H1 (cell line): Measurements from ENCODE around the gene PAK5.

ENCODE experiments used
- EP300 ChIP-seq, 2 experiments: IDR thresholded peaks; 1 replicate in 1 of 2; 2 replicates in 1 of 2; pipeline ENCODE4 v1.6.1; 2011 to 2012; ENCODE audit warnings: low read depth in 2 of 2, low read length in 2 of 2, mild to moderate bottlenecking in 2 of 2, borderline replicate concordance in 1 of 2, inconsistent platforms in 1 of 2, moderate library complexity in 1 of 2
- EZH2 ChIP-seq: fragments of 200-600 bp; sonication (generic); IDR thresholded peaks from 2 replicates; pipeline ENCODE4 v1.7.1; 2012; ENCODE audit warnings: low read depth, mild to moderate bottlenecking, moderate library complexity, low read length, inconsistent platforms; ENCODE audit not compliant: severe bottlenecking
- HDAC2 ChIP-seq, 2 experiments: fragments of 300-600 bp in 1 of 2; sonication (generic) in 1 of 2; IDR thresholded peaks; 2 replicates each; pipeline ENCODE4 v1.6.1; 2011 to 2012; ENCODE audit warnings: low read depth in 2 of 2, low read length in 2 of 2, mild to moderate bottlenecking in 2 of 2, moderate library complexity in 2 of 2, borderline replicate concordance in 1 of 2, inconsistent platforms in 1 of 2
- RFX5 ChIP-seq: IDR thresholded peaks from 2 replicates; pipeline ENCODE4 v1.6.1; 2011; ENCODE audit warnings: low read depth, low read length, improper control_type of control experiment, borderline replicate concordance
- TAF1 ChIP-seq: IDR thresholded peaks from 2 replicates; pipeline ENCODE4 v1.6.1; 2011; ENCODE audit warnings: mild to moderate bottlenecking, low read depth, low read length
- TEAD4 ChIP-seq: IDR thresholded peaks from 2 replicates; pipeline ENCODE4 v1.6.1; 2012; ENCODE audit warnings: low read depth, low read length, inconsistent platforms, mixed read lengths
- ZNF274 ChIP-seq: IDR thresholded peaks from 2 replicates; pipeline ENCODE4 v1.7.0; 2012; ENCODE audit warnings: low read length, borderline replicate concordance; ENCODE audit errors: extremely low read depth

DNA sequence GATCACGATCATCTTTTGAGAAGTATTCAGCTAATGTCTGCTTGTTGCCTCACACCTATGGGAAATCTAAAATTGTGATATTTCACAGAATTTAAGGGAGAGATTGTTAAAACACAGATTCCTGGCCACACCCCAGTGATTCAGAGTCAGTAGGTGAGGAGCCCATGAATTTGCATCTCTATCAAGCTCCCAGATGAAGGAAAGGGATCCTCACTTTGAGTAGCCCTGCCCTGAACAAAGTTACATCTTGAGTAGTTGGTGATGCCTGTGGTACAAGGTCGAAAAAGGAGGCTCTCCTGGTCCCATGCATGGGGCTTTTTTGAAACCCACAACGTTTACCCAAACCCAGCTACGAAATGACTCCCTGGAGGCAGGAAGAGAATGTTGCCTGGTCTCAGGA lies 79.5 kb downstream of the PAK5 start:
- TF ChIP-seq ZNF274 (no peak), HDAC2 (IDR thresholded peaks at IDR 0.05; ENCODE audit: borderline replicate concordance in 1 of 2, low read depth in 2 of 2, low read length in 2 of 2) (no peak), EZH2 (no peak), RFX5 (no peak), TEAD4 (no peak), TAF1 (no peak), EP300 (IDR thresholded peaks at IDR 0.05; ENCODE audit: borderline replicate concordance in 1 of 2, low read depth in 2 of 2, low read length in 2 of 2) (no peak)
